Psoas muscle (tissue), 7 donors: ENCODE results near the gene SKOR2. TPM values are rescaled to one million over a fixed set of nuclear protein-coding genes. Genes with fewer than 3 reads are reported as not detected.

Source experiments
- polyA plus RNA-seq, 3 donors: library from polyadenylated mRNA; stranded (reverse); fragments of 200-250 nt; gene quantifications; one replicate each; pipeline ENCODE4 v1.2.3, GENCODE V29; 2013
- total RNA-seq, 4 donors: library from RNA; stranded (reverse); fragmentation: NEBNext Ultra II Directional in 2 of 4; extraction: Animal tissue kit (Norgen Biotek cat#: 25700) in 2 of 4; gene quantifications; one replicate each; pipeline versions ENCODE4 v1.2.1 to v1.2.4, GENCODE V29; 2021 to 2023
- donor health status: healthy with polysubstance abuse.
- donor health status: DM: no; HTN: no; CAD: no; lungs with moderate emphysema.
- donor health status: Bipolar disorder and iron deficiency.
- donor health status: healthy.
- donor health status: DM: no; HTN: no; CAD: no.
- donor health status: DM: no; HTN: no; CAD: no.
- donor health status: DM: yes; HTN: yes; CAD: no.

Gene SKOR2
- total and polyA plus RNA-seq, 7 donors, result not detected

Other genes with a start within 250 kb of the SKOR2 start
- under 1 TPM in 1 of 4 donors, not detected in 3; 0.06 TPM for gene ELOA2, start 216.0 kb downstream of the SKOR2 start, total RNA-seq
- gene ELOA2, start 216.0 kb downstream of the SKOR2 start, polyA plus RNA-seq, result under 1 TPM in 2 of 3 donors, not detected in 1; 0.04 to 0.07 TPM
- 10 to 100 TPM; 19.9 to 32.9 (median 27.9) TPM for gene HDHD2, start 101.2 kb downstream of the SKOR2 start, total RNA-seq
- 10 to 100 TPM; 11.5 to 19.9 (median 18.5) TPM for gene HDHD2, start 101.2 kb downstream of the SKOR2 start, polyA plus RNA-seq
- gene IER3IP1, start 75.3 kb downstream of the SKOR2 start, total RNA-seq, result 10 to 100 TPM in 2 of 4 donors, 1 to 10 TPM in 2; 9.3 to 12.6 (median 11.0) TPM
- gene IER3IP1, start 75.3 kb downstream of the SKOR2 start, polyA plus RNA-seq, result 10 to 100 TPM; 16.0 to 27.9 (median 18.6) TPM